ENCODE measurements around the gene CDC42EP3. TPM values are rescaled to one million over a fixed set of nuclear protein-coding genes. Genes with fewer than 3 reads are reported as not detected.

CDC42EP3 gene
- total RNA-seq, 1 donor from 2014 or later, result 73.1 TPM

GRCh38 chr2:37664231-37664643 lies 7.2 kb downstream of the CDC42EP3 start:
- H3K4me3 ChIP-seq, result no peak overlapping the region
- no peak for TF ChIP-seq CTCF (IDR thresholded peaks at IDR 0.05)
- intact Hi-C loops (cut with DNase I), result no loop called here
- H3K36me3 ChIP-seq, result peaks cover 21% of the 10 kb centered on the region
- H3K27me3 ChIP-seq (ENCODE audit: low read depth), result no peaks in the 10 kb centered on the region
- peaks cover 94% of the 10 kb centered on the region for H3K4me1 ChIP-seq
- H3K9me3 ChIP-seq, result no peaks in the 10 kb centered on the region
- ATAC-seq, result peak in 1 of 2 donors; percentile 36
- no peak overlapping the region for H3K27ac ChIP-seq
- no peak for DNase-seq

GRCh38 chr2:37663390-37663789 lies 8.1 kb downstream of the CDC42EP3 start:
- no peaks in the 10 kb centered on the region for H3K27me3 ChIP-seq (ENCODE audit: low read depth)
- no peaks in the 10 kb centered on the region for H3K9me3 ChIP-seq
- intact Hi-C loops (cut with DNase I), result no loop called here
- no peak for DNase-seq
- peaks cover 94% of the 10 kb centered on the region for H3K4me1 ChIP-seq
- H3K36me3 ChIP-seq, result peaks cover 21% of the 10 kb centered on the region
- ATAC-seq, result no peak
- TF ChIP-seq CTCF (IDR thresholded peaks at IDR 0.05), result no peak
- no peak overlapping the region for H3K4me3 ChIP-seq
- no peak overlapping the region for H3K27ac ChIP-seq

GRCh38 chr2:37659723-37660122 lies 11.7 kb downstream of the CDC42EP3 start:
- ATAC-seq, result no peak
- Histone ChIP-seq H3K27me3 (ENCODE audit: low read depth) (no peaks in the 10 kb centered on the region), H3K4me3 (no peak overlapping the region), H3K27ac (no peak overlapping the region), H3K36me3 (peaks cover 15% of the 10 kb centered on the region), H3K4me1 (peaks cover 93% of the 10 kb centered on the region), H3K9me3 (no peaks in the 10 kb centered on the region)
- no peak for TF ChIP-seq CTCF (IDR thresholded peaks at IDR 0.05)
- intact Hi-C loops (cut with DNase I), result no loop called here
- DNase-seq, result no peak

- H3K27ac ChIP-seq, result peak overlapping the region; percentile 5
- H3K27me3 ChIP-seq (ENCODE audit: low read depth), result no peaks in the 10 kb centered on the region
- H3K36me3 ChIP-seq, result peaks cover 14% of the 10 kb centered on the region
- ATAC-seq, result no peak
- no peak overlapping the region for H3K4me3 ChIP-seq
- DNase-seq, result no peak
- no peaks in the 10 kb centered on the region for H3K9me3 ChIP-seq
- intact Hi-C loops (cut with DNase I), result no loop called here
- TF ChIP-seq CTCF (IDR thresholded peaks at IDR 0.05), result no peak
- peaks cover 93% of the 10 kb centered on the region for H3K4me1 ChIP-seq
These were observed 12.8 kb downstream of the CDC42EP3 start for GRCh38 chr2:37658682-37659081.

- no peak overlapping the region for H3K4me3 ChIP-seq
- no peak for ATAC-seq
- TF ChIP-seq CTCF (IDR thresholded peaks at IDR 0.05), result no peak
- no peaks in the 10 kb centered on the region for H3K27me3 ChIP-seq (ENCODE audit: low read depth)
- H3K27ac ChIP-seq, result peak overlapping the region; percentile 69
- intact Hi-C loops (cut with DNase I), result no loop called here
- DNase-seq, result no peak
- peaks cover 8% of the 10 kb centered on the region for H3K36me3 ChIP-seq
- peaks cover 93% of the 10 kb centered on the region for H3K4me1 ChIP-seq
- H3K9me3 ChIP-seq, result no peaks in the 10 kb centered on the region
These were observed 14.0 kb downstream of the CDC42EP3 start for GRCh38 chr2:37657471-37657870.

Data from lower lobe of right lung (tissue), 2 donors.